Rectal smooth muscle tissue (tissue), 1 donor: ENCODE results near the gene FAM131A.

Experiments
- H3K27ac ChIP-seq: one replicate; pipeline ENCODE4 v1.7.0; 2013; ENCODE audit warnings: low read depth, low read length, inconsistent platforms
- H3K27me3 ChIP-seq: one replicate; pipeline ENCODE4 v1.7.0; 2013; ENCODE audit warnings: low read length; ENCODE audit not compliant: control insufficient read depth, insufficient read depth
- H3K36me3 ChIP-seq: one replicate; pipeline ENCODE4 v1.7.0; 2013; ENCODE audit warnings: low read length; ENCODE audit not compliant: control insufficient read depth, insufficient read depth
- H3K4me1 ChIP-seq: one replicate; pipeline ENCODE4 v1.7.0; 2013; ENCODE audit warnings: low read length; ENCODE audit not compliant: control insufficient read depth, insufficient read depth
- H3K4me3 ChIP-seq: one replicate; pipeline ENCODE4 v1.7.0; 2013; ENCODE audit warnings: low read length
- H3K9ac ChIP-seq: one replicate; pipeline ENCODE4 v1.7.0; 2013; ENCODE audit warnings: low read length

Gene FAM131A

GRCh38 chr3:184388164-184388935 lies 51.0 kb downstream of the FAM131A start:
- Histone ChIP-seq H3K27me3 (no peaks in the 10 kb centered on the region), H3K4me1 (no peaks in the 10 kb centered on the region), H3K27ac (no peak overlapping the region)

GRCh38 chr3:184388936-184389230 lies 51.5 kb downstream of the FAM131A start:
- H3K4me3 ChIP-seq = no peak overlapping the region
- no peak overlapping the region for H3K9ac ChIP-seq
- no peak overlapping the region for H3K27ac ChIP-seq
- H3K36me3 ChIP-seq = no peaks in the 10 kb centered on the region
- H3K4me1 ChIP-seq = no peaks in the 10 kb centered on the region
- H3K27me3 ChIP-seq = no peaks in the 10 kb centered on the region

More at GRCh38 chr3:184388164-184388935, 51.0 kb downstream of the FAM131A start:
- Histone ChIP-seq H3K9ac (no peak overlapping the region), H3K36me3 (no peaks in the 10 kb centered on the region), H3K4me3 (no peak overlapping the region)

- Histone ChIP-seq H3K9ac (no peak overlapping the region), H3K27me3 (no peaks in the 10 kb centered on the region), H3K4me1 (no peaks in the 10 kb centered on the region), H3K36me3 (no peaks in the 10 kb centered on the region), H3K27ac (no peak overlapping the region), H3K4me3 (no peak overlapping the region)
Measured at GRCh38 chr3:184389384-184389783, 52.0 kb downstream of the FAM131A start.

GRCh38 chr3:184389935-184390528 lies 52.6 kb downstream of the FAM131A start:
- Histone ChIP-seq H3K27ac (no peak overlapping the region), H3K9ac (no peak overlapping the region), H3K27me3 (no peaks in the 10 kb centered on the region), H3K4me1 (no peaks in the 10 kb centered on the region), H3K36me3 (no peaks in the 10 kb centered on the region), H3K4me3 (no peak overlapping the region)

GRCh38 chr3:184391266-184391665 lies 53.9 kb downstream of the FAM131A start:
- H3K27ac ChIP-seq = no peak overlapping the region
- no peaks in the 10 kb centered on the region for H3K4me1 ChIP-seq
- H3K9ac ChIP-seq = no peak overlapping the region
- H3K27me3 ChIP-seq = no peaks in the 10 kb centered on the region
- no peak overlapping the region for H3K4me3 ChIP-seq
- no peaks in the 10 kb centered on the region for H3K36me3 ChIP-seq

- no peak overlapping the region for H3K4me3 ChIP-seq
- no peaks in the 10 kb centered on the region for H3K27me3 ChIP-seq
- no peaks in the 10 kb centered on the region for H3K4me1 ChIP-seq
- H3K36me3 ChIP-seq = no peaks in the 10 kb centered on the region
- no peak overlapping the region for H3K9ac ChIP-seq
- H3K27ac ChIP-seq = no peak overlapping the region
Measured at GRCh38 chr3:184395320-184395660, 57.9 kb downstream of the FAM131A start.
